HG02840 (cell line): ENCODE measurements around the gene METTL6.
A peak's percentile ranks its signal among the peaks of the same experiment; 100 is the strongest.
"Not testable (repeated sequence)": the region's sequence is repeated elsewhere in the genome, so short reads cannot be mapped to it uniquely, and the experiment has no call there.

Experiments
- ATAC-seq: cut with Tn5 transposase; IDR thresholded peaks from one replicate; pipeline ENCODE4 v1.9.1; 2021; ENCODE audit warnings: mild to moderate bottlenecking, moderate library complexity, moderate number of reproducible peaks; ENCODE audit not compliant: unreplicated experiment, low FRiP score

Gene METTL6

GRCh38 chr3:15427182-15427880 lies at the start of gene METTL6, which contains the start of gene EAF1:
Gene METTL6, minus strand, starts transcription at chr3:15427544. Its CDS starts 1,033 bp downstream, at chr3:15426511.
Gene EAF1, plus strand, starts transcription at chr3:15427598. Its CDS starts 182 bp downstream, at chr3:15427780.
- peak; percentile 83 for ATAC-seq

- no peak for ATAC-seq
Observed at GRCh38 chr3:15476378-15476777, 49.0 kb upstream of the METTL6 start.

GRCh38 chr3:15475161-15475560 lies 47.8 kb upstream of the METTL6 start:
- no peak for ATAC-seq

- ATAC-seq = no peak
Observed at GRCh38 chr3:15471861-15472260, 44.5 kb upstream of the METTL6 start.

GRCh38 chr3:15470849-15471248 lies 43.5 kb upstream of the METTL6 start:
- ATAC-seq = no peak

GRCh38 chr3:15470261-15470660 lies 42.9 kb upstream of the METTL6 start:
- no peak for ATAC-seq

- no peak for ATAC-seq
Observed at GRCh38 chr3:15467227-15468181, 40.2 kb upstream of the METTL6 start.

- ATAC-seq = no peak
Observed at GRCh38 chr3:15465876-15466585, 38.7 kb upstream of the METTL6 start.

- no peak for ATAC-seq
Observed at GRCh38 chr3:15462451-15462850, 35.1 kb upstream of the METTL6 start.

- no peak for ATAC-seq
Observed at GRCh38 chr3:15460891-15461531, 33.7 kb upstream of the METTL6 start.

GRCh38 chr3:15458212-15458780 lies 31.0 kb upstream of the METTL6 start:
- ATAC-seq = no peak

- ATAC-seq = not testable (repeated sequence)
Observed at GRCh38 chr3:15456915-15457314, 29.6 kb upstream of the METTL6 start.

- ATAC-seq = no peak
Observed at GRCh38 chr3:15456321-15456720, 29.0 kb upstream of the METTL6 start.

- ATAC-seq = no peak
Observed at GRCh38 chr3:15455756-15456155, 28.4 kb upstream of the METTL6 start.

GRCh38 chr3:15454965-15455364 lies 27.6 kb upstream of the METTL6 start:
- no peak for ATAC-seq

- no peak for ATAC-seq
Observed at GRCh38 chr3:15453991-15454625, 26.8 kb upstream of the METTL6 start.

- ATAC-seq = no peak
Observed at GRCh38 chr3:15453501-15453900, 26.2 kb upstream of the METTL6 start.

- ATAC-seq = no peak
Observed at GRCh38 chr3:15452961-15453360, 25.6 kb upstream of the METTL6 start.

- ATAC-seq = no peak
Observed at GRCh38 chr3:15452156-15452555, 24.8 kb upstream of the METTL6 start.
